K562 treated with DMSO at 1 percent for 12 hours (cell line): ENCODE results near the gene CIART. TPM values are rescaled to one million over a fixed set of nuclear protein-coding genes. Genes with fewer than 3 reads are reported as not detected.

Experiments
- total RNA-seq: library from RNA; unstranded; fragments of 300-600 nt; gene quantifications from 2 replicates; pipeline ENCODE4 v1.2.3, GENCODE V29; 2022; ENCODE audit not compliant: insufficient read depth

CIART gene
- 0.38 TPM in 1 of 2 replicates, not detected in the other for total RNA-seq

DNA sequence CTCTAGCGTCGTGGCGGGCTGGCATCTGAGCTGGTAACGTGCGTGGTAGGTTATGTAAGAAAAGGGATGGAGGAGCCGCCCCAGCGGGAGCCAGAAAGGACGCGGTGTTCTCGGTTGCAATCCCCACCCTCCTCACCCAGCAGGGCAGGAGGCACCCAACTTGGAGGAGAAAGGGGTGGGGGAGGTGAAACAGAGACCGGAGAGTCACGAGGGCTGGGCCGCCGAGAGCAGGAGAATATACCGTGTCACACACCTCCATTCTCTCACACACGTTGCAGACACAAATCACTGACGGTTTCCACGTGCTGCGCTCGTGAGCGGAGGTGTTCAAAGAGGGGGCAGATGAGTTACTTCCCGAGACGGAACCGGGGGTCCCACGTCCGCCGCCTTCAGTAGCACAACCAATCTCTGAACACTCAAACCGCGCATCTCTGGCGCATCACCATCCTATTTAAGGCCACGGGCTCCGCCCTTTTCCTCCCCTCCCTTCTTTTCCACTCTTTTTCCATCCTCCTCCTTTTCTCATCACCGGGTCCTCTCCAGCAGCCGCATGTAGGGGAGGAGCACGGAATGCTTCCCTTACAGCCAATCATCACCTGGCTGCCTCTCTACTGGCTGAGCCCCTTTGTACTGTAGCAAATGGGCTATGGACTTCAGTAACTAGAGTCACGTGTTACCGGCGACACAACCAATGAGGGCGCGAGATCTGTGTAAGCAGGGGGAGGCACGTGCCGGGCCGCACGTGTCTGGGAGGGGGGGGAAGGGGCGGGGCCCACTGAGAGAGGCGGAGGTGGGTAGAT is at the start of gene CIART:
Gene CIART (plus strand): TSS at position 797 of the 800 bp plus-strand sequence. CDS start 714 bp downstream, outside the sequence.

DNA sequence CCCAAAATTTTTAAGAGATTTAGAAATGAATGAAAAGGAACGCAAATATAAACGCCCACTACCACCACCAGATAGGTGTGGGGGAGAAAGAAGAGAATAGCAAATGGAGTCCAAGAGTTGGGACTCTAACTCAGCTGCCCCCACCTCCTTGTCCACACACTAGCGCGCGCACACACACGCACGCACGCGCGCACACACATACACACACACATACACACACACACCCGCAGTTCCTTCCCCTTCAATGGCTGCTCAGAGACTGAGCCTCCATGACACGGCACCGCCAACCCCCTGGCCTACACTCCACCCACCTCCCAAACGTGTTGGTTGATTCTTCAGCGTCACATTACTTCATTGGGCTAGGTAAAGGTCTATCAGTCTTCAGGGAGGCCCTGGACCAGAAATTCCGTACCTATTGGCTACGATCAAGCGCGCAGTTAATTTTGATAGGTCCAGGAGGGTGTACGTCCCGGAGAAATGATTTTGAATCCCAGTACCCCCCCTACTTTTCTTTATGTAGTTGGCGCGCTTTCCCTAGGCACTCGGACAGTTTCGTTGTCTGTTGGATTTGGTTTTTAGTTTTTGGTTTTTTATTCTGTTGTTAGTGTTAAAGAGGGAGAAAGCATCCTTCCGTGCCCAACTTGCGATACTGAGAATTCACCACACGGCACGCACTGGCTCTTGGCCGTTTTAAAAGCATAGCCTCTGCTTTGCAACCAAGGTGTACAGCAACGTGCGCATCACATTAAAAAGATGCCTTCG is 46.3 kb upstream of the CIART start, which contains the start of gene ANP32E:
Gene ANP32E (minus strand): TSS at position 261 of the 762 bp plus-strand sequence. CDS start 326 bp downstream, outside the sequence.

GRCh38 chr1:150257624-150258585 is 24.4 kb upstream of the CIART start, which contains the start of gene CA14:
CA14 (plus strand) TSS chr1:150257774; CDS start chr1:150258129, 355 bp downstream.

GRCh38 chr1:150268705-150269403 is 13.5 kb upstream of the CIART start, which contains the start of gene APH1A:
APH1A (minus strand) TSS chr1:150269016; CDS start chr1:150268810, 206 bp downstream.

DNA sequence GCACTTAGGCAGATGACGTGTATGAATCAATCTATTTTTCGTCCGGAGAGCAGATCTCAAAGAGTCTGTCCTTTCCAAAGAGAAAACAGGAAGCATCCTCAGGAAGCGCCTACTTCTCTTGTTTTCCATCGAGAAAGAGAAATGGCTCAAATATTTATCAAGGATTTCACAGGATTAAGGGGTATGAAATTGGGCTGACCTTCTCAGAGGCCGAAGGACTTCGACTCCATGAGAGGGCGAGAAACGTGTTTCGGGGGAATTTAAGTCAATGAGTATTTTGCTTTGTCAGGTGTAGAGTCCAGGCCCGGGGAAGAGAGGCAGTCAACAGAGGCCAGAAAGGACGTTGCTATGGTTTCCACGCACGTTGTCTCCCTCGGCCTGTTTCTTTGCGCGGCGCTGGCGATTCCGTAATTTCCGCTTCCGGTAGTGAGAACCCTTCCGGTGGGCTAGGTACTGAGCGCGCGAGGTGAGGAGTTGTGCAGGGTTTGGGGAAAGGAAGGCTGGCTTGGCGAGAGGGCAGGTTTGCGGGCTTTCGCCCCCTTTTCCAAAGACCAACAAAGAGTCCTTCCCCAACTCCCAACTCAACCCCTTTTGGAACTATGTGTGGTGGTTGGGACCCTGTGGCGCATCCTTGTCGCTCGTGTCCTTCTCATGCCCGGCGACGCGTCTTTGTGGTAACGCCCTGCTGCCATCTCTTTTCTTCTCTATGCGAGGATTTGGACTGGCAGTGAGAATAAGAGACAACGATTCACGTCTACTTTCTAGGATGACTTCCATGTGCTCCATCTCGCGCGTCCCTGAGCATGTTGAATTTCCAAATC is 11.3 kb downstream of the CIART start, which contains the start of gene MRPS21:
Gene MRPS21 (plus strand): TSS at position 429 of the 821 bp plus-strand sequence. CDS start 506 bp downstream, outside the sequence.

Other genes starting within 250 kb of the CIART start
- 18.5 and 33.0 TPM in 2 replicates for gene VPS45, start 214.8 kb upstream of the CIART start, total RNA-seq
- 11.1 and 13.1 TPM in 2 replicates for gene PLEKHO1, start 132.6 kb upstream of the CIART start, total RNA-seq
- gene ANP32E, start 46.4 kb upstream of the CIART start, total RNA-seq: 18.0 and 41.7 TPM in 2 replicates
- gene CA14, start 24.8 kb upstream of the CIART start, total RNA-seq: 1.4 and 1.9 TPM in 2 replicates
- 95.7 and 98.4 TPM in 2 replicates for gene APH1A, start 13.5 kb upstream of the CIART start, total RNA-seq
- gene C1orf54, start 9.8 kb upstream of the CIART start, total RNA-seq: 1.2 and 2.8 TPM in 2 replicates
- 56.4 and 63.0 TPM in 2 replicates for gene MRPS21, start 11.3 kb downstream of the CIART start, total RNA-seq
- gene PRPF3, start 39.0 kb downstream of the CIART start, total RNA-seq: 19.1 and 35.8 TPM in 2 replicates
- 3.7 and 20.0 TPM in 2 replicates for gene RPRD2, start 81.6 kb downstream of the CIART start, total RNA-seq
- 43.1 and 48.3 TPM in 2 replicates for gene TARS2, start 204.9 kb downstream of the CIART start, total RNA-seq
- gene ECM1, start 225.6 kb downstream of the CIART start, total RNA-seq: 16.6 and 26.1 TPM in 2 replicates
- not detected in 2 replicates for gene FALEC, start 233.2 kb downstream of the CIART start, total RNA-seq